IMR-90 (cell line): ENCODE results near the gene GLCE. TPM values are rescaled to one million over a fixed set of nuclear protein-coding genes. Genes with fewer than 3 reads are reported as not detected.

ENCODE experiments used
- ATAC-seq: fragments of 200-7000 bp; cut with Tn5 transposase; 2 replicates; pipeline ENCODE4 v1.9.1; 2020; ENCODE audit warnings: low read depth, mild to moderate bottlenecking, moderate library complexity
- BruUV-seq: library from RNA; stranded (reverse); fragments of 400-500 nt; replicated peaks from 2 replicates; lab custom pipeline; 2021; lab: Mats Ljungman, UMichigan
- CTCF ChIA-PET: fragments of 300-600 bp; formaldehyde crosslinking; extraction: SDS; loops from one replicate; lab custom pipeline; 2021; ENCODE audit warnings: antibody characterized with exemption; lab: Yijun Ruan, JAX
- POLR2A ChIA-PET: fragments of 300-600 bp; sonication (Branson Sonifier 250); formaldehyde crosslinking; loops from one replicate; lab custom pipeline; 2022; ENCODE audit warnings: antibody characterized with exemption; ENCODE audit not compliant: unreplicated experiment; lab: Charles Lee
- DNase-seq: peaks from one replicate; pipeline ENCODE4 v3.0.0; 2013
- H2AFZ ChIP-seq: replicated peaks from 2 replicates; pipeline ENCODE3; 2013; ENCODE audit warnings: low read length, mild to moderate bottlenecking; ENCODE audit not compliant: poor library complexity
- H2AK5ac ChIP-seq: 2 replicates; pipeline ENCODE4 v1.6.1; 2013; ENCODE audit warnings: low read depth, low read length, inconsistent platforms
- H2AK9ac ChIP-seq: replicated peaks from 2 replicates; pipeline ENCODE3; 2013; ENCODE audit warnings: mild to moderate bottlenecking, low read depth, low read length, moderate library complexity; ENCODE audit not compliant: poor library complexity
- H2BK120ac ChIP-seq: 2 replicates; pipeline ENCODE4 v1.6.1; 2013; ENCODE audit warnings: low read depth, low read length, inconsistent platforms
- H2BK15ac ChIP-seq: 3 replicates; pipeline ENCODE4 v1.6.1; 2013; ENCODE audit warnings: low read depth, low read length, inconsistent platforms
- H2BK20ac ChIP-seq: 2 replicates; pipeline ENCODE4 v1.6.1; 2013; ENCODE audit warnings: low read depth, mild to moderate bottlenecking, inconsistent platforms, low read length, moderate library complexity
- H2BK5ac ChIP-seq: 2 replicates; pipeline ENCODE4 v1.6.1; 2013; ENCODE audit warnings: mild to moderate bottlenecking, low read depth, low read length, inconsistent platforms; ENCODE audit not compliant: poor library complexity, severe bottlenecking
- H3K14ac ChIP-seq: replicated peaks from 2 replicates; pipeline ENCODE4 v1.6.1; 2013; ENCODE audit warnings: low read depth, low read length, inconsistent platforms
- H3K18ac ChIP-seq: 2 replicates; pipeline ENCODE4 v1.6.1; 2013; ENCODE audit warnings: low read depth, low read length, control low read depth
- H3K23ac ChIP-seq: 2 replicates; pipeline ENCODE4 v1.6.1; 2013; ENCODE audit warnings: low read depth, low read length, inconsistent platforms
- H3K27ac ChIP-seq: 2 replicates; pipeline ENCODE4 v1.5.1; 2013; ENCODE audit warnings: mild to moderate bottlenecking, control low read depth, low read length; ENCODE audit not compliant: insufficient read depth
- H3K27me3 ChIP-seq: 2 replicates; pipeline ENCODE4 v1.6.1; 2013; ENCODE audit warnings: low read length; ENCODE audit not compliant: control insufficient read depth, insufficient read depth
- H3K36me3 ChIP-seq: 2 replicates; pipeline ENCODE4 v1.6.1; 2013; ENCODE audit warnings: low read length, mixed read lengths; ENCODE audit not compliant: control insufficient read depth, insufficient read depth
- H3K4ac ChIP-seq: 2 replicates; pipeline ENCODE4 v1.6.1; 2013; ENCODE audit warnings: low read depth, low read length, inconsistent platforms
- H3K4me1 ChIP-seq: 2 replicates; pipeline ENCODE4 v1.6.1; 2013; ENCODE audit warnings: low read length, mixed read lengths; ENCODE audit not compliant: control insufficient read depth, insufficient read depth
- H3K4me2 ChIP-seq: 2 replicates; pipeline ENCODE4 v1.6.1; 2013; ENCODE audit warnings: low read depth, mild to moderate bottlenecking, control low read depth, low read length, moderate library complexity
- H3K4me3 ChIP-seq: 2 replicates; pipeline ENCODE4 v1.5.1; 2013; ENCODE audit warnings: low read depth, mild to moderate bottlenecking, control low read depth, low read length, moderate library complexity; ENCODE audit not compliant: insufficient read depth
- H3K56ac ChIP-seq: 2 replicates; pipeline ENCODE4 v1.6.1; 2013; ENCODE audit warnings: low read length, inconsistent platforms; ENCODE audit not compliant: insufficient read depth; ENCODE audit errors: extremely low read depth
- H3K79me1 ChIP-seq, 2 experiments: 2 replicates each; pipeline ENCODE4 v1.6.1; 2013; ENCODE audit warnings: low read length in 2 of 2, inconsistent platforms in 1 of 2, low read depth in 1 of 2
- H3K9ac ChIP-seq: 2 replicates; pipeline ENCODE4 v1.6.1; 2013; ENCODE audit warnings: low read depth, low read length, control low read depth
- H3K9me1 ChIP-seq: 2 replicates; pipeline ENCODE4 v1.6.1; 2013; ENCODE audit warnings: low read length, inconsistent platforms; ENCODE audit not compliant: insufficient read depth
- H3K9me3 ChIP-seq: 2 replicates; pipeline ENCODE4 v1.6.1; 2013; ENCODE audit warnings: low read length; ENCODE audit not compliant: control insufficient read depth, insufficient read depth
- H4K20me1 ChIP-seq: 2 replicates; pipeline ENCODE4 v1.6.1; 2013; ENCODE audit warnings: low read length, inconsistent platforms; ENCODE audit not compliant: insufficient read depth
- H4K5ac ChIP-seq: 2 replicates; pipeline ENCODE4 v1.6.1; 2013; ENCODE audit warnings: mild to moderate bottlenecking, low read depth, low read length, control low read depth
- H4K8ac ChIP-seq, 2 experiments: 2 replicates each; pipeline ENCODE4 v1.6.1; 2013; ENCODE audit warnings: low read depth in 2 of 2, low read length in 2 of 2, control low read depth in 1 of 2, inconsistent platforms in 1 of 2
- H4K91ac ChIP-seq: 2 replicates; pipeline ENCODE4 v1.6.1; 2013; ENCODE audit warnings: low read depth, low read length, inconsistent platforms; ENCODE audit not compliant: insufficient read depth
- BHLHE40 ChIP-seq: fragments of 150-350 bp; IDR thresholded peaks from 2 replicates; pipeline ENCODE4 v1.6.1; 2016; ENCODE audit warnings: mild to moderate bottlenecking, low read depth, low read length
- CEBPB ChIP-seq: IDR thresholded peaks from 2 replicates; pipeline ENCODE4 v1.6.1; 2012; ENCODE audit warnings: low read depth, low read length, improper control_type of control experiment
- CHD1 ChIP-seq: IDR thresholded peaks from 2 replicates; pipeline ENCODE4 v1.6.1; 2012; ENCODE audit warnings: low read depth, low read length, improper control_type of control experiment
- FOS ChIP-seq: fragments of 150-350 bp; IDR thresholded peaks from 2 replicates; pipeline ENCODE4 v1.6.1; 2016; ENCODE audit warnings: low read depth, low read length
- MAFK ChIP-seq: IDR thresholded peaks from 2 replicates; pipeline ENCODE4 v1.6.1; 2012; ENCODE audit warnings: low read depth, low read length, improper control_type of control experiment
- MAZ ChIP-seq: IDR thresholded peaks from 2 replicates; pipeline ENCODE4 v1.6.1; 2012; ENCODE audit warnings: low read depth, mild to moderate bottlenecking, low read length, improper control_type of control experiment, moderate library complexity, borderline replicate concordance
- MXI1 ChIP-seq: IDR thresholded peaks from 2 replicates; pipeline ENCODE4 v1.6.1; 2012; ENCODE audit warnings: low read depth, mild to moderate bottlenecking, low read length, moderate library complexity, borderline replicate concordance
- NFE2L2 ChIP-seq: fragments of 150-350 bp; IDR thresholded peaks from 2 replicates; pipeline ENCODE4 v1.6.1; 2016; ENCODE audit warnings: low read depth, mild to moderate bottlenecking, low read length
- POLR2A ChIP-seq: IDR thresholded peaks from 2 replicates; pipeline ENCODE4 v1.6.1; 2012; ENCODE audit warnings: mild to moderate bottlenecking, low read depth, low read length
- RAD21 ChIP-seq: IDR thresholded peaks from 2 replicates; pipeline ENCODE4 v1.6.1; 2012; ENCODE audit warnings: low read length, improper control_type of control experiment
- RCOR1 ChIP-seq: IDR thresholded peaks from 2 replicates; pipeline ENCODE4 v1.6.1; 2012; ENCODE audit warnings: mild to moderate bottlenecking, low read length, improper control_type of control experiment; ENCODE audit not compliant: insufficient replicate concordance
- RFX5 ChIP-seq: IDR thresholded peaks from 2 replicates; pipeline ENCODE4 v1.8.0; 2012; ENCODE audit warnings: low read depth, mild to moderate bottlenecking, low read length, moderate library complexity
- SMC3 ChIP-seq: fragments of 150-350 bp; IDR thresholded peaks from 2 replicates; pipeline ENCODE4 v1.6.1; 2016; ENCODE audit warnings: low read depth, mild to moderate bottlenecking, antibody characterized with exemption, low read length, moderate library complexity
- WGBS, 2 experiments: methylation state at CpG; one replicate each; pipeline versions ENCODE4 v1.1.5 to v1.1.7; 2013; ENCODE audit warnings: missing lambda C conversion rate in 2 of 2; ENCODE audit not compliant: insufficient read length in 1 of 2; ENCODE audit errors: extremely low coverage in 2 of 2; 5-methylcytosine and 5-hydroxymethylcytosine counted together
- dilution Hi-C: fragments of 300-500 bp; cut with HindIII; formaldehyde crosslinking; loops from one replicate; pipeline ENCODE4 v1.14.3; 2018; ENCODE audit warnings: low sequenced_read_pairs; ENCODE audit not compliant: unreplicated experiment
- in situ Hi-C: fragments of 300-500 bp; cut with MboI; formaldehyde crosslinking; loops from 3 replicates; pipeline ENCODE4 v1.14.3; 2019; ENCODE audit warnings: low sequenced_read_pairs, inconsistent platforms, mixed read lengths
- intact Hi-C: fragments of 100-400 bp; cut with micrococcal nuclease; formaldehyde crosslinking; loops from 2 replicates; pipeline ENCODE4 v1.10.0; 2022
- polyA plus RNA-seq, 3 experiments: library from polyadenylated mRNA; depleted of rRNA; stranded (reverse); fragments of >200 nt; gene quantifications; 2 replicates each; pipeline ENCODE4 v1.2.3, GENCODE V29; 2012; ENCODE audit warnings: low replicate concordance in 1 of 3
- total RNA-seq: library from RNA; depleted of rRNA; stranded (reverse); fragments of >200 nt; gene quantifications from 2 replicates; pipeline ENCODE4 v1.2.3, GENCODE V29; 2012
- TF ChIP-seq, protein P1 (sequence below): fragments of 150-350 bp; IDR thresholded peaks from 2 replicates; pipeline ENCODE4 v1.6.1; 2016; ENCODE audit warnings: low read depth, mild to moderate bottlenecking, low read length, moderate library complexity, borderline replicate concordance
- TF ChIP-seq, protein P2 (sequence below): conservative IDR thresholded peaks from 2 replicates; pipeline ENCODE4 v1.5.1; 2012; ENCODE audit warnings: mild to moderate bottlenecking, low read depth, low read length, improper control_type of control experiment
- TF ChIP-seq, protein P3 (sequence below): fragments of 150-350 bp; IDR thresholded peaks from 2 replicates; pipeline ENCODE4 v1.6.1; 2017; ENCODE audit warnings: mild to moderate bottlenecking, antibody characterized with exemption, low read length, low read depth

GLCE gene
- total and polyA plus RNA-seq, 2 of the 4 experiments (the other 2 are of a cell fraction) = 15.3 to 29.6 TPM

DNA sequence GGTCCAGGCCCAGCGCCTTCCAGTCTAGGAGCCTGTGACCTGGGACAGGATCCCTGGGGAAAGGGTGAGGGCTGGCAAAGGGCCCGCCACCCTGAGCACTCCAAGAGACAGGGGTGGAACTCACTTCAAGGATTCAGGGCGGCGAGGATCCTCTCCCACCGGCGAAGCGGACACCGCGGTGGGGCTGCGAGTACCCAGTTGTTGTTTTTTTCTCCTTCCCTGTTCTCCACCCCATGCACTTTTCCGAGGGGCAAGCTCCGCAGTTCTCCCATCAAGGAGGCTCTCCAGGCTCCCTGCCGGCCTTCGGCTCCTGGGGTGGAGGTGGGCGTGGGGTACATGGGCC is 137.9 kb downstream of the GLCE start:
- H3K9me1 ChIP-seq = no peaks in the 10 kb centered on the region; the same call in none of the 2 replicates
- H4K91ac ChIP-seq = no peak overlapping the region; the same call in 1 of the 2 replicates
- H2AFZ ChIP-seq = peak overlapping the region; percentile 90
- ChIA-PET POLR2A (no interaction called here), CTCF (no interaction called here)
- H3K4ac ChIP-seq = 0 out of 2 replicates have a peak overlapping the region, but pooled peaks have one; percentile 9
- ATAC-seq (no peak), DNase-seq (no peak)
- peak overlapping the region; percentile 54; the same call in 1 of the 2 replicates for H3K4me3 ChIP-seq
- H3K56ac ChIP-seq = no peak overlapping the region
- no peak overlapping the region for H4K5ac ChIP-seq
- peaks cover 20% of the 10 kb centered on the region for H3K27me3 ChIP-seq
- intact Hi-C loops (no loop called here), dilution Hi-C loops (no loop called here), in situ Hi-C loops (no loop called here)
- no peak overlapping the region for H3K18ac ChIP-seq
- peak overlapping the region; percentile 71; the same call in 1 of the 2 replicates for H2BK120ac ChIP-seq
- H3K4me1 ChIP-seq = peaks cover 2% of the 10 kb centered on the region; the same call in 1 of the 2 replicates
- no peak overlapping the region for H2BK5ac ChIP-seq
- TF ChIP-seq MAZ = no peak
- no peak for TF ChIP-seq CHD1
- TF ChIP-seq, protein P1, sequence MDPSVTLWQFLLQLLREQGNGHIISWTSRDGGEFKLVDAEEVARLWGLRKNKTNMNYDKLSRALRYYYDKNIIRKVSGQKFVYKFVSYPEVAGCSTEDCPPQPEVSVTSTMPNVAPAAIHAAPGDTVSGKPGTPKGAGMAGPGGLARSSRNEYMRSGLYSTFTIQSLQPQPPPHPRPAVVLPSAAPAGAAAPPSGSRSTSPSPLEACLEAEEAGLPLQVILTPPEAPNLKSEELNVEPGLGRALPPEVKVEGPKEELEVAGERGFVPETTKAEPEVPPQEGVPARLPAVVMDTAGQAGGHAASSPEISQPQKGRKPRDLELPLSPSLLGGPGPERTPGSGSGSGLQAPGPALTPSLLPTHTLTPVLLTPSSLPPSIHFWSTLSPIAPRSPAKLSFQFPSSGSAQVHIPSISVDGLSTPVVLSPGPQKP = no peak
- no peak for TF ChIP-seq POLR2A
- TF ChIP-seq NFE2L2 = no peak
- TF ChIP-seq, protein P2, sequence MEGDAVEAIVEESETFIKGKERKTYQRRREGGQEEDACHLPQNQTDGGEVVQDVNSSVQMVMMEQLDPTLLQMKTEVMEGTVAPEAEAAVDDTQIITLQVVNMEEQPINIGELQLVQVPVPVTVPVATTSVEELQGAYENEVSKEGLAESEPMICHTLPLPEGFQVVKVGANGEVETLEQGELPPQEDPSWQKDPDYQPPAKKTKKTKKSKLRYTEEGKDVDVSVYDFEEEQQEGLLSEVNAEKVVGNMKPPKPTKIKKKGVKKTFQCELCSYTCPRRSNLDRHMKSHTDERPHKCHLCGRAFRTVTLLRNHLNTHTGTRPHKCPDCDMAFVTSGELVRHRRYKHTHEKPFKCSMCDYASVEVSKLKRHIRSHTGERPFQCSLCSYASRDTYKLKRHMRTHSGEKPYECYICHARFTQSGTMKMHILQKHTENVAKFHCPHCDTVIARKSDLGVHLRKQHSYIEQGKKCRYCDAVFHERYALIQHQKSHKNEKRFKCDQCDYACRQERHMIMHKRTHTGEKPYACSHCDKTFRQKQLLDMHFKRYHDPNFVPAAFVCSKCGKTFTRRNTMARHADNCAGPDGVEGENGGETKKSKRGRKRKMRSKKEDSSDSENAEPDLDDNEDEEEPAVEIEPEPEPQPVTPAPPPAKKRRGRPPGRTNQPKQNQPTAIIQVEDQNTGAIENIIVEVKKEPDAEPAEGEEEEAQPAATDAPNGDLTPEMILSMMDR = no peak
- TF ChIP-seq MXI1 = no peak
- TF ChIP-seq SMC3 = no peak
- TF ChIP-seq FOS = no peak
- no peak for TF ChIP-seq BHLHE40
- TF ChIP-seq RFX5 = no peak
- no peak for TF ChIP-seq MAFK
- no peak for TF ChIP-seq RCOR1
- TF ChIP-seq, protein P3, sequence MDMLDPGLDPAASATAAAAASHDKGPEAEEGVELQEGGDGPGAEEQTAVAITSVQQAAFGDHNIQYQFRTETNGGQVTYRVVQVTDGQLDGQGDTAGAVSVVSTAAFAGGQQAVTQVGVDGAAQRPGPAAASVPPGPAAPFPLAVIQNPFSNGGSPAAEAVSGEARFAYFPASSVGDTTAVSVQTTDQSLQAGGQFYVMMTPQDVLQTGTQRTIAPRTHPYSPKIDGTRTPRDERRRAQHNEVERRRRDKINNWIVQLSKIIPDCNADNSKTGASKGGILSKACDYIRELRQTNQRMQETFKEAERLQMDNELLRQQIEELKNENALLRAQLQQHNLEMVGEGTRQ = no peak
- TF ChIP-seq RAD21 = no peak
- TF ChIP-seq CEBPB = no peak
- H2BK20ac ChIP-seq = no peak overlapping the region
- H2BK15ac ChIP-seq = no peak overlapping the region
- peak overlapping the region; percentile 80 for H3K4me2 ChIP-seq
- no peak overlapping the region for H3K9ac ChIP-seq
- no peak overlapping the region for H2AK5ac ChIP-seq
- H3K36me3 ChIP-seq = no peaks in the 10 kb centered on the region
- H3K27ac ChIP-seq = no peak overlapping the region
- peaks cover 7% of the 10 kb centered on the region for H3K9me3 ChIP-seq
- no peaks in the 10 kb centered on the region for H3K79me1 ChIP-seq
- peak overlapping the region; percentile 73 for H2AK9ac ChIP-seq
- BruUV-seq = no TSS peak
- no peaks in the 10 kb centered on the region for H4K20me1 ChIP-seq
- H3K14ac ChIP-seq = no peak overlapping the region
- H3K23ac ChIP-seq = no peak overlapping the region
- peak overlapping the region; percentile 47 to 71; a peak in 2 of 4 replicates for H4K8ac ChIP-seq
- 80% methylated on average over 1 of the region's 15 CpGs; no CpG with 5 or more reads in 1 of the 2 experiments for WGBS, 2 experiments
